Common myeloid progenitor, CD34-positive (primary cell): ENCODE data around the gene TMEM232.
"Not testable (repeated sequence)": the region's sequence is repeated elsewhere in the genome, so short reads cannot be mapped to it uniquely, and the experiment has no call there.

Experiments
- CTCF ChIA-PET: fragments of 350-600 bp; sonication (Branson Sonifier 250); formaldehyde crosslinking; loops from one replicate; lab custom pipeline; 2021; ENCODE audit warnings: antibody characterized with exemption; lab: Charles Lee
- POLR2A ChIA-PET: fragments of 350-600 bp; sonication (Branson Sonifier 250); formaldehyde crosslinking; loops from one replicate; lab custom pipeline; 2021; ENCODE audit warnings: antibody characterized with exemption; lab: Charles Lee
- DNase-seq, 3 donors: peaks; one replicate each; pipeline versions ENCODE4 v3.0.0 to v3.0.0-alpha.2; 2013
- H3K27ac ChIP-seq, 2 experiments: 1 replicate in 1 of 2; 2 replicates in 1 of 2; pipeline ENCODE4 v1.7.0; 2013; ENCODE audit warnings: inconsistent platforms in 2 of 2, low read length in 2 of 2, mild to moderate bottlenecking in 2 of 2, low read depth in 1 of 2, moderate library complexity in 1 of 2; ENCODE audit not compliant: severe bottlenecking in 2 of 2, insufficient read depth in 1 of 2, poor library complexity in 1 of 2
- H3K27me3 ChIP-seq, 5 experiments: replicated peaks in 2 of 5; 1 replicate in 3 of 5; 2 replicates in 2 of 5; pipeline versions ENCODE4 v1.6.1 to v1.7.0; 2013; ENCODE audit warnings: low read length in 4 of 5, mild to moderate bottlenecking in 2 of 5, moderate library complexity in 2 of 5, inconsistent platforms in 1 of 5; ENCODE audit not compliant: insufficient read depth in 5 of 5, control insufficient read depth in 4 of 5
- H3K36me3 ChIP-seq, 4 experiments: 1 replicate in 2 of 4; 2 replicates in 2 of 4; pipeline versions ENCODE4 v1.6.1 to v1.7.0; 2013; ENCODE audit warnings: low read length in 3 of 4, control low read depth in 1 of 4, mild to moderate bottlenecking in 1 of 4; ENCODE audit not compliant: control insufficient read depth in 4 of 4, insufficient read depth in 4 of 4
- H3K4me1 ChIP-seq, 4 experiments: 1 replicate in 3 of 4; 2 replicates in 1 of 4; pipeline versions ENCODE4 v1.6.1 to v1.7.1; 2013; ENCODE audit warnings: low read length in 3 of 4, mild to moderate bottlenecking in 3 of 4, control low read depth in 1 of 4, inconsistent platforms in 1 of 4, moderate library complexity in 1 of 4; ENCODE audit not compliant: control insufficient read depth in 4 of 4, insufficient read depth in 4 of 4; ENCODE audit errors: control extremely low read depth in 1 of 4
- H3K4me3 ChIP-seq, 7 experiments: 1 replicate in 4 of 7; 2 replicates in 3 of 7; pipeline versions ENCODE4 v1.5.1 to v1.7.0; 2013; ENCODE audit warnings: mild to moderate bottlenecking in 7 of 7, low read length in 6 of 7, moderate library complexity in 6 of 7, inconsistent platforms in 2 of 7, low read depth in 2 of 7, control low read depth in 1 of 7; ENCODE audit not compliant: insufficient read depth in 4 of 7, control insufficient read depth in 1 of 7; ENCODE audit errors: extremely low read depth in 1 of 7
- H3K9me3 ChIP-seq, 5 experiments: 1 replicate in 4 of 5; 2 replicates in 1 of 5; pipeline versions ENCODE4 v1.6.1 to v1.7.1; 2013; ENCODE audit warnings: low read length in 4 of 5, mild to moderate bottlenecking in 2 of 5, inconsistent platforms in 1 of 5, low read depth in 1 of 5, moderate library complexity in 1 of 5; ENCODE audit not compliant: control insufficient read depth in 4 of 5, insufficient read depth in 2 of 5; ENCODE audit errors: control extremely low read depth in 1 of 5
- WGBS: methylation state at CpG from one replicate; pipeline ENCODE4 v1.1.5; 2013; ENCODE audit not compliant: insufficient coverage; 5-methylcytosine and 5-hydroxymethylcytosine counted together

The TMEM232 gene

DNA sequence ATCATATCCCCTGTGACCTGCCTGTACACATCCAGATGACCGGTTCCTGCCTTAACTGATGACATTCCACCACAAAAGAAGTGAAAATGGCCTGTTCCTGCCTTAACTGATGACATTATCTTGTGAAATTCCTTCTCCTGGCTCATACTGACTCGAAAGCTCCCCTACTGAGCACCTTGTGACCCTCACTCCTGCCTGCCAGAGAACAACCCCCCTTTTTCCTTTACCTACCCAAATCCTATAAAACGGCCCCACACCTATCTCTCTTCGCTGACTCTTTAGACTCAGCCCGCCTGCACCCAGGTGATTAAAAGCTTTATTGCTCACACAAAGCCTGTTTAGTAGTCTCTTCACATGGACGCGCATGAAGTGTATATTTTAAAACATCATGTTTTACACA is 191.3 kb downstream of the TMEM232 start:
- DNase-seq, POLR2A ChIA-PET, H3K9me3 ChIP-seq, CTCF ChIA-PET, H3K4me1 ChIP-seq, H3K36me3 ChIP-seq, H3K4me3 ChIP-seq, H3K27ac ChIP-seq, H3K27me3 ChIP-seq: not testable (repeated sequence)
- WGBS: 100% methylated on average over 1 of the region's 7 CpGs

DNA sequence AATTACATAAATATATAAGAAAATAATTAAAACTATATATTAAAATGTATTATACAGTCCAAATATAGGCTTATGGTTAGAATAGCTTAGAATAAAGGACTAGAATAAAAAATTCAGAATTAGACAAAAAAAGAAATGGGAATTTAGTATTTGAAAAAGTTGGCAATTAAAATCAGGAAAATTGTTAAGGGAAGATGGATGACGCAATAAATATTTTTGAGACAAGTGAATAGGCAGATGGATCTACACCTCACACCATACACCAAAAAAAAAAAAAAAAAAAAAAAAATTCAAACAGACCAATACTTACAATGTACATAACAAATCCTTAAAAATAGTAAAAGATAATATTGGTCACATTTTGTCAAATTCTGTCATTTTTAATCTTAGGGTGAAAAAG is 200.7 kb downstream of the TMEM232 start:
- no peaks in the 10 kb centered on the region for H3K4me1 ChIP-seq
- no CpG with 5 or more reads among the region's 1 CpG for WGBS
- H3K9me3 ChIP-seq: peaks cover 0 to 2% (median 0%) of the 10 kb centered on the region in 5 experiments
- ChIA-PET POLR2A (no interaction called here), CTCF (no interaction called here)
- no peak overlapping the region for H3K4me3 ChIP-seq
- no peaks in the 10 kb centered on the region for H3K27me3 ChIP-seq
- H3K36me3 ChIP-seq: no peaks in the 10 kb centered on the region
- no peak for DNase-seq
- H3K27ac ChIP-seq: no peak overlapping the region

DNA sequence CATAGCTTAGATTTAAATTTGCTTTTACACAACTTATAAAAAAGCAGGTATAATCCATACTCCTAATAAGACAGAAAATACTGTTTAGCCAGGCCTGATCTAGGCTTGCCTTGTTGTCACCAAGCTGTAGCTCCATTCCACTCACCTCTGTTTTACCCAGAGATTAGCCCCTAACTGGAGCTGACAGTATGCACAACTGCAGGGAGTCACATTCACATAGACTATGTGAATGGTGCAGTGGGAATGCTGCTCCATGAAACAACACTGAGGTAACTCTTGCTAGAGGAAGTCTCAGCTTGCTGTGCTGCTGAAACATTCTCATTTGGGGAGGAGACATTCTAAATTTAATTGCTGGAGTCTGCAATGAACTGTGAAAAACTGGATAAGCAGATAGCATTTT is 209.1 kb downstream of the TMEM232 start:
- Histone ChIP-seq H3K27me3 (peaks cover 0 to 2% (median 0%) of the 10 kb centered on the region in 5 experiments), H3K4me3 (no peak overlapping the region), H3K27ac (no peak overlapping the region), H3K36me3 (no peaks in the 10 kb centered on the region), H3K4me1 (no peaks in the 10 kb centered on the region), H3K9me3 (peaks cover 0 to 2% (median 0%) of the 10 kb centered on the region in 5 experiments)
- ChIA-PET CTCF (no interaction called here), POLR2A (no interaction called here)
- DNase-seq: no peak

DNA sequence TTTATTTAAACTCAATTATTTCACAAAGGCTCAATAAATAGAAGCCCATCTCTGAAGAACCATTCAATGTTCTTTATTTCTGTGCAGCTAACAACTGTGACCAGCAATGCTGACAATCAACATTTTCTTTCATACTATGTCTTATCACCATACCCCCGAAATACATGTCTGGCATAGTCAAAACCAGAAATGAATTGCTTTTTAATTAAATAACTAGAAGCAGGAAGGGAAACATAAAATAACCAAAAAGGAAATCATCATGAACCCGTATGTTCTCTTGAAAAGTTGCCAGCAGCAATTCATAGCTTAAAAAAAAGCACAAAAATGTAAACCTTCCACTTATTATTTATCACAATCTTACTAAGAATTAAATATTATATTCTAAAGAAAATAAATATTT is 212.4 kb downstream of the TMEM232 start:
- no peak for DNase-seq
- peaks cover 0 to 2% (median 0%) of the 10 kb centered on the region in 5 experiments for H3K27me3 ChIP-seq
- no peaks in the 10 kb centered on the region for H3K9me3 ChIP-seq
- H3K4me3 ChIP-seq: no peak overlapping the region
- ChIA-PET POLR2A (no interaction called here), CTCF (no interaction called here)
- H3K36me3 ChIP-seq: no peaks in the 10 kb centered on the region
- no peaks in the 10 kb centered on the region for H3K4me1 ChIP-seq
- WGBS: no CpG with 5 or more reads among the region's 2 CpGs
- no peak overlapping the region for H3K27ac ChIP-seq

DNA sequence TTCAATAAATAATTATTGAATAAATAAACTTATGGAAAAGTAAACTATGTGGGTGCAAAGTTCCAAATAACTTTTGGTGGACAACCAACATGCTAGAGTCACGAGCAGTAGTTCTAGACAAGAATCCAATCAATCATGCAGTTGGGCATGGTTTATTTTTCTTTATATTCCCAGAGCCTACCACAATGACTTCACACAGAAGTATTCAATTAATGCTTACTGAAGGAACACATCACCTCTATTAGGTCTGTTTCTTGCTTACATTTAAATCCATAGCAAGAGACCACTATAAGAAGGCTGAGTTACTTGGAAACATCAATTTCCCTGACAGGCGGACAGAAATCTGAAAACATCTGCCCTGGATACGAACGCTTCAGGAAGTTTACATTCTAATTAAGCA is 214.2 kb downstream of the TMEM232 start:
- WGBS: no CpG with 5 or more reads among the region's 4 CpGs
- POLR2A ChIA-PET: no interaction called here

DNA sequence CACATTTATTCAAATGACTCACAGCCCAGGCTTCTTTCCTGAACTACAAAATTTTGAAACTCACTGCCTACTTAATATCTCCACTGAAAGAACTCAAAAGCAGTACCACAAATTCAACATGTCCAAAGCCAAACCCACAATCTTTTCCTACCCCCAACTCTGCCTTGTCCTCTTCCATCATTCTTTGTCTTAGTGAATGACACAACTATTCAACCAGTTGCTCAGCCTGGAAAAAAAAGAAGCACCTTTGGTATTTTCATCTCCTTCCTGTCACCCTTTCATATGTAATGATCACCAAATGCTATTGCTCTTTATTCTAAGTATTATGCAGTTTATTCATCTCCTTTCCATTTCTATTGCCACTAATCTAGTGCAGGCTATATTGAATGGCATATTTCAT is 216.3 kb downstream of the TMEM232 start:
- Histone ChIP-seq H3K4me3 (no peak overlapping the region), H3K27me3 (no peaks in the 10 kb centered on the region), H3K27ac (no peak overlapping the region), H3K9me3 (no peaks in the 10 kb centered on the region), H3K4me1 (no peaks in the 10 kb centered on the region), H3K36me3 (no peaks in the 10 kb centered on the region)
- ChIA-PET POLR2A (no interaction called here), CTCF (no interaction called here)
- no peak for DNase-seq

More for the DNA sequence above, 214.2 kb downstream of the TMEM232 start:
- Histone ChIP-seq H3K4me3 (no peak overlapping the region), H3K27ac (no peak overlapping the region), H3K27me3 (peaks cover 0 to 2% (median 0%) of the 10 kb centered on the region in 5 experiments), H3K36me3 (no peaks in the 10 kb centered on the region), H3K4me1 (no peaks in the 10 kb centered on the region), H3K9me3 (no peaks in the 10 kb centered on the region)
- CTCF ChIA-PET: no interaction called here
- no peak for DNase-seq

DNA sequence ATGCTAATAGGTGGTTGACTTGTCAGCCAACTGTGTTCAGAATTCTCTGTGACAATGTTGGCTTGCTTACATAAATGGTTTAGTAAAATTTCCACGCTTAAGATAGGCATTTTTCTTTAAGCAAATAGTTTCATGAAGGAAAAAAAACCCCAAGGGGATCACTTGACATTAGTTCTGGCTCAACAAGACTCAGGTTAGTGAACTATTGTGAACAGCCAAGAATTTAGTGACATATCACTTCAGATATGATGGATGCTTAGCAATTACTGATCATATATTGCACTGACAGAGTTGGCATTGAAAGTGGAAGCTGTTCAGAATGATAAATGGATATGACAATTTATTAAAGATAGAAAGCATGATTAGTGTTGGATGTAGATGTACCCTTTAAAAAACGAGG is 218.5 kb downstream of the TMEM232 start:
- Histone ChIP-seq H3K9me3 (no peaks in the 10 kb centered on the region), H3K27ac (no peak overlapping the region), H3K27me3 (no peaks in the 10 kb centered on the region), H3K4me3 (no peak overlapping the region), H3K36me3 (no peaks in the 10 kb centered on the region), H3K4me1 (no peaks in the 10 kb centered on the region)
- ChIA-PET CTCF (no interaction called here), POLR2A (no interaction called here)
- no peak for DNase-seq
- WGBS: 100% methylated on average over 1 of the region's 2 CpGs
